GM23248 (cell line): Measurements from ENCODE around the gene HPX. TPM values are rescaled to one million over a fixed set of nuclear protein-coding genes. Genes with fewer than 3 reads are reported as not detected.

Experiments used
- DNase-seq: peaks from one replicate; pipeline ENCODE4 v3.0.0-alpha.2; 2015
- H2AFZ ChIP-seq: fragments of 200-600 bp; sonication (generic); 2 replicates; pipeline ENCODE4 v1.6.1; 2016; ENCODE audit warnings: antibody characterized with exemption
- H3F3A ChIP-seq: fragments of 200-600 bp; sonication (generic); 2 replicates; pipeline ENCODE4 v1.6.1; 2016; ENCODE audit warnings: mild to moderate bottlenecking, antibody characterized with exemption, mixed run types; ENCODE audit not compliant: insufficient read depth
- H3K27ac ChIP-seq: fragments of 200-600 bp; sonication (generic); 2 replicates; pipeline ENCODE4 v1.5.1; 2016; ENCODE audit warnings: mild to moderate bottlenecking
- H3K27me3 ChIP-seq: fragments of 200-600 bp; sonication (generic); replicated peaks from 2 replicates; pipeline ENCODE4 v1.6.1; 2016; ENCODE audit warnings: mild to moderate bottlenecking; ENCODE audit not compliant: insufficient read depth
- H3K36me3 ChIP-seq: fragments of 200-600 bp; sonication (generic); 2 replicates; pipeline ENCODE4 v1.6.1; 2016; ENCODE audit warnings: low read depth, mild to moderate bottlenecking
- H3K4me1 ChIP-seq: fragments of 200-600 bp; sonication (generic); 2 replicates; pipeline ENCODE4 v1.6.1; 2016; ENCODE audit warnings: mild to moderate bottlenecking; ENCODE audit not compliant: insufficient read depth
- H3K4me2 ChIP-seq: fragments of 200-600 bp; sonication (generic); one replicate; pipeline ENCODE4 v1.6.1; 2016; ENCODE audit warnings: mild to moderate bottlenecking; ENCODE audit not compliant: unreplicated experiment
- H3K4me3 ChIP-seq: fragments of 200-600 bp; sonication (generic); 2 replicates; pipeline ENCODE4 v1.5.1; 2016; ENCODE audit warnings: mild to moderate bottlenecking
- H3K79me2 ChIP-seq: fragments of 200-600 bp; sonication (generic); 2 replicates; pipeline ENCODE4 v1.6.1; 2016; ENCODE audit warnings: mild to moderate bottlenecking; ENCODE audit not compliant: insufficient read depth
- H3K9ac ChIP-seq: fragments of 200-600 bp; sonication (generic); 2 replicates; pipeline ENCODE4 v1.6.1; 2016; ENCODE audit warnings: mild to moderate bottlenecking
- H3K9me2 ChIP-seq: fragments of 200-600 bp; sonication (generic); 2 replicates; pipeline ENCODE4 v1.6.1; 2016; ENCODE audit warnings: mixed run types, mild to moderate bottlenecking, moderate library complexity; ENCODE audit not compliant: insufficient read depth
- H3K9me3 ChIP-seq: fragments of 200-600 bp; sonication (generic); one replicate; pipeline ENCODE4 v1.6.1; 2017; ENCODE audit warnings: low read depth
- H4K20me1 ChIP-seq: fragments of 200-600 bp; sonication (generic); 2 replicates; pipeline ENCODE4 v1.6.0; 2016; ENCODE audit not compliant: insufficient read depth
- EZH2 ChIP-seq: fragments of 200-600 bp; sonication (generic); IDR thresholded peaks from 2 replicates; pipeline ENCODE4 v1.6.1; 2018; ENCODE audit warnings: antibody characterized with exemption, mild to moderate bottlenecking; ENCODE audit not compliant: insufficient read depth, poor library complexity, severe bottlenecking
- EZH2phosphoT487 ChIP-seq: fragments of 200-600 bp; sonication (generic); IDR thresholded peaks from 2 replicates; pipeline ENCODE4 v1.6.1; 2018; ENCODE audit warnings: antibody characterized with exemption, moderate library complexity, mild to moderate bottlenecking, low read depth; ENCODE audit not compliant: insufficient read depth
- WGBS, 2 experiments: methylation state at CpG; one replicate each; pipeline ENCODE4 v1.1.6; 2015 to 2017; ENCODE audit warnings: low lambda C conversion rate in 2 of 2, low coverage in 1 of 2; ENCODE audit errors: missing lambda C conversion rate in 2 of 2; 5-methylcytosine and 5-hydroxymethylcytosine counted together
- in situ Hi-C: fragments of 300-500 bp; cut with MboI; formaldehyde crosslinking; loops from 2 replicates; pipeline ENCODE4 v1.15.0; 2020
- polyA plus RNA-seq: library from polyadenylated mRNA; unstranded; fragments of >200 nt; fragmentation: Nextera tagmentation; extraction: Ambion mirVana; gene quantifications from 2 replicates; pipeline ENCODE4 v1.2.1, GENCODE V29; 2016
- total RNA-seq: library from RNA; depleted of rRNA; stranded (reverse); fragments of >200 nt; shearing (Covaris generic); gene quantifications from 2 replicates; pipeline ENCODE4 v1.2.3, GENCODE V29; 2014

The HPX gene
- total and polyA plus RNA-seq, 2 experiments from 2014 or later: 0.22 to 0.43 TPM

- H4K20me1 ChIP-seq: no peaks in the 10 kb centered on the region
- WGBS, 2 experiments: 96 to 100% methylated on average over 3 to 8 of the region's 8 CpGs
- no peak overlapping the region for H2AFZ ChIP-seq
- H3K27ac ChIP-seq: no peak overlapping the region
- no peaks in the 10 kb centered on the region for H3K79me2 ChIP-seq
- no peaks in the 10 kb centered on the region for H3K9me2 ChIP-seq
- no peaks in the 10 kb centered on the region for H3K36me3 ChIP-seq
- peaks cover 3% of the 10 kb centered on the region; the same call in 1 of the 2 replicates for H3F3A ChIP-seq
- H3K4me1 ChIP-seq: no peaks in the 10 kb centered on the region
- DNase-seq: no peak
- in situ Hi-C loops: no loop called here
- no peak overlapping the region for H3K9ac ChIP-seq
- no peaks in the 10 kb centered on the region for H3K9me3 ChIP-seq
- no peak overlapping the region for H3K4me3 ChIP-seq
- TF ChIP-seq EZH2phosphoT487: no peak
- TF ChIP-seq EZH2: no peak
- no peaks in the 10 kb centered on the region for H3K27me3 ChIP-seq
- no peak overlapping the region for H3K4me2 ChIP-seq
Measured at GRCh38 chr11:6403539-6403938, 37.2 kb downstream of the HPX start.

GRCh38 chr11:6402561-6402981 is 38.2 kb downstream of the HPX start:
- Histone ChIP-seq H3K9me3 (no peaks in the 10 kb centered on the region), H3K27me3 (no peaks in the 10 kb centered on the region), H3K36me3 (no peaks in the 10 kb centered on the region), H3K4me2 (no peak overlapping the region), H3K4me1 (peaks cover 7% of the 10 kb centered on the region), H4K20me1 (no peaks in the 10 kb centered on the region), H3K9me2 (no peaks in the 10 kb centered on the region), H3K9ac (no peak overlapping the region), H3F3A (peaks cover 13% of the 10 kb centered on the region), H3K4me3 (no peak overlapping the region), H2AFZ (no peak overlapping the region), H3K79me2 (no peaks in the 10 kb centered on the region), H3K27ac (no peak overlapping the region)
- no peak for DNase-seq
- in situ Hi-C loops: no loop called here
- 94 to 99% methylated on average over 7 of the region's 7 CpGs for WGBS, 2 experiments
- no peak for TF ChIP-seq EZH2
- no peak for TF ChIP-seq EZH2phosphoT487

- no peaks in the 10 kb centered on the region for H3K9me3 ChIP-seq
- H3K9ac ChIP-seq: no peak overlapping the region
- no peaks in the 10 kb centered on the region for H3K79me2 ChIP-seq
- in situ Hi-C loops: no loop called here
- no peaks in the 10 kb centered on the region for H4K20me1 ChIP-seq
- H3K4me3 ChIP-seq: no peak overlapping the region
- no peak overlapping the region for H3K4me2 ChIP-seq
- H3F3A ChIP-seq: peaks cover 18% of the 10 kb centered on the region
- H3K27me3 ChIP-seq: no peaks in the 10 kb centered on the region
- H3K27ac ChIP-seq: no peak overlapping the region
- H3K9me2 ChIP-seq: no peaks in the 10 kb centered on the region
- no peaks in the 10 kb centered on the region for H3K36me3 ChIP-seq
- TF ChIP-seq EZH2: no peak
- no peak for TF ChIP-seq EZH2phosphoT487
- H2AFZ ChIP-seq: no peak overlapping the region
- no peak for DNase-seq
- H3K4me1 ChIP-seq: peaks cover 12% of the 10 kb centered on the region
- 97 to 98% methylated on average over 11 of the region's 12 CpGs for WGBS, 2 experiments
Measured at GRCh38 chr11:6402061-6402470, 38.7 kb downstream of the HPX start.

GRCh38 chr11:6401464-6401863 is 39.3 kb downstream of the HPX start:
- 88 to 92% methylated on average over 6 to 7 of the region's 7 CpGs for WGBS, 2 experiments
- Histone ChIP-seq H3K79me2 (no peaks in the 10 kb centered on the region), H3K9ac (no peak overlapping the region), H3F3A (peaks cover 24% of the 10 kb centered on the region), H4K20me1 (no peaks in the 10 kb centered on the region), H3K36me3 (no peaks in the 10 kb centered on the region), H2AFZ (no peak overlapping the region), H3K9me3 (no peaks in the 10 kb centered on the region), H3K4me3 (no peak overlapping the region), H3K27me3 (no peaks in the 10 kb centered on the region), H3K4me1 (peaks cover 15% of the 10 kb centered on the region), H3K9me2 (no peaks in the 10 kb centered on the region), H3K4me2 (no peak overlapping the region), H3K27ac (no peak overlapping the region)
- no peak for DNase-seq
- TF ChIP-seq EZH2 (no peak), EZH2phosphoT487 (no peak)
- in situ Hi-C loops: no loop called here
